ENCODE measurements around the gene SOX6. TPM values are rescaled to one million over a fixed set of nuclear protein-coding genes. Genes with fewer than 3 reads are reported as not detected.
A peak's percentile ranks its signal among the peaks of the same experiment; 100 is the strongest.
"Not testable (repeated sequence)": the region's sequence is repeated elsewhere in the genome, so short reads cannot be mapped to it uniquely, and the experiment has no call there.

The SOX6 gene
- total and polyA plus RNA-seq, 2 donors: 1.6 to 12.8 TPM

- 95% methylated on average over 1 of the region's 1 CpG for WGBS
- H3K4me3 ChIP-seq (ENCODE audit: low read depth, low read length): no peak overlapping the region
- DNase-seq (ENCODE audit: extremely low spot score): no peak
- H3K36me3 ChIP-seq (ENCODE audit: insufficient read depth): no peaks in the 10 kb centered on the region
- H3K4me1 ChIP-seq (ENCODE audit: insufficient read depth): no peaks in the 10 kb centered on the region
- no peak overlapping the region for H3K27ac ChIP-seq (ENCODE audit: low read depth)
Observed at GRCh38 chr11:16040151-16040550, 316.2 kb downstream of the SOX6 start.

GRCh38 chr11:16037179-16037578 lies 319.2 kb downstream of the SOX6 start:
- no peak for DNase-seq (ENCODE audit: extremely low spot score)
- peaks cover 2% of the 10 kb centered on the region for H3K4me1 ChIP-seq (ENCODE audit: insufficient read depth)
- no peak overlapping the region for H3K4me3 ChIP-seq (ENCODE audit: low read depth, low read length)
- no peak overlapping the region for H3K27ac ChIP-seq (ENCODE audit: low read depth)
- no peaks in the 10 kb centered on the region for H3K36me3 ChIP-seq (ENCODE audit: insufficient read depth)

GRCh38 chr11:16036218-16036617 lies 320.1 kb downstream of the SOX6 start:
- 93% methylated on average over 6 of the region's 6 CpGs for WGBS
- DNase-seq (ENCODE audit: extremely low spot score): no peak

DNA sequence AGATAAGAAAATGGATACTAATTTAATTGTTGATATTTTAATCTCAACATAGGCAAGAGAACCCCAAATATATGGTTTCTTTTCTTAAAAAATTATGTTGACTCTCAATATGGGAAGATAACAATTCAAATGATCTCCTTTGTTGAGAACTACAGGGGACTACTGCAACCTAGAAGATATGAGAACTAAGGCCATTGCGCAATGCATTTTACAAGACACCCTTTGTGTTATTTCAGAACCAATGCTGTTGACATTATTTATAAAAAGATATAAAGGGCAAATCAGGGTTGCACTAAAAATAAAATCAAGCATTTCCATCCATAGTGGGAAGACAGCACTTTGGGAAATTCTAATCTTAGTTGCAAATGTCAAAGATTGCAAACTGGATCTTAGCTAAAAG lies 322.3 kb downstream of the SOX6 start:
- 85% methylated on average over 1 of the region's 1 CpG for WGBS
- peaks cover 2% of the 10 kb centered on the region for H3K4me1 ChIP-seq (ENCODE audit: insufficient read depth)
- no peak overlapping the region for H3K27ac ChIP-seq (ENCODE audit: low read depth)
- no peak overlapping the region for H3K4me3 ChIP-seq (ENCODE audit: low read depth, low read length)
- no peaks in the 10 kb centered on the region for H3K36me3 ChIP-seq (ENCODE audit: insufficient read depth)
- no peak for DNase-seq (ENCODE audit: extremely low spot score)

More at GRCh38 chr11:16036218-16036617, 320.1 kb downstream of the SOX6 start:
- no peak overlapping the region for H3K4me3 ChIP-seq (ENCODE audit: low read depth, low read length)
- H3K36me3 ChIP-seq (ENCODE audit: insufficient read depth): no peaks in the 10 kb centered on the region
- no peak overlapping the region for H3K27ac ChIP-seq (ENCODE audit: low read depth)
- peaks cover 2% of the 10 kb centered on the region for H3K4me1 ChIP-seq (ENCODE audit: insufficient read depth)

DNA sequence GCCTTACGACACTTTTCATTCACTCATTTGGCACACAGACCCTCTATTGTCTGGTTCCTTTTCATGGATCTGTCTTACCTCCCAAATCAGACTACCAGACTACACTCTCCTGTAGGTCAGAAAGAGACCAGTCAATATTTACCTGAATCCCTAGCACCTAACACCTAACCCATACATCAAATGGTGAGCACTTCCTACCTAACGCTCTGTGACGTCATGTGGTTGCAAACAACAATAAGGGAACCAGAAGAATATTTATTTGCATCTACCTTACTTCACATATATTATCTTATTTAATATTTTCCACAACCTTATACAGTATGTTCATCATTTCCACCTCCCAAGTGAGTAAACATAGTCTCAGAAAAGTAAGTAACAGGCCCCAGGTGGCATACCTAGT lies 323.4 kb downstream of the SOX6 start:
- Histone ChIP-seq H3K36me3 (ENCODE audit: insufficient read depth) (no peaks in the 10 kb centered on the region), H3K4me3 (ENCODE audit: low read depth, low read length) (no peak overlapping the region), H3K27ac (ENCODE audit: low read depth) (no peak overlapping the region), H3K4me1 (ENCODE audit: insufficient read depth) (peaks cover 2% of the 10 kb centered on the region)
- DNase-seq (ENCODE audit: extremely low spot score): no peak
- 80% methylated on average over 3 of the region's 3 CpGs for WGBS

DNA sequence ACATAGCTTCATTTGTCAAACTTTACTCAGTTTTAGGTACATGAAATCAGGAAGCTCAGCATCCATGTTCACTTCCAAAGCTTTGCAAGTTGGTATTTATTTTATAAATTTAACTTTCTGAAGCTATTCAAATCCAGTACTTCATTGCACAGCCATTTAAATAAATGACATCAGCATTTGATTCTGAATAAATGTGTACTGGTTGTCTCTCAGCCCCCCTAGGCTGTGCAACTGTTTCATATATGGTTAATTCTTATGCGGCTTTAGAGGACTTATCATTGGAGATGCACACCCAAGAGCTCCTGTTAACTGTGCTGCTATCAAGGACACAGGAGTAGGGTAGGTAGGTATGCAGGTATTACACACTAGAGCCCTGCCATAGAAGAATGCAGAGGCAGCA lies 325.1 kb downstream of the SOX6 start:
- Histone ChIP-seq H3K4me3 (ENCODE audit: low read depth, low read length) (no peak overlapping the region), H3K4me1 (ENCODE audit: insufficient read depth) (peaks cover 2% of the 10 kb centered on the region), H3K36me3 (ENCODE audit: insufficient read depth) (no peaks in the 10 kb centered on the region), H3K27ac (ENCODE audit: low read depth) (no peak overlapping the region)
- 99% methylated on average over 1 of the region's 1 CpG for WGBS
- no peak for DNase-seq (ENCODE audit: extremely low spot score)

DNA sequence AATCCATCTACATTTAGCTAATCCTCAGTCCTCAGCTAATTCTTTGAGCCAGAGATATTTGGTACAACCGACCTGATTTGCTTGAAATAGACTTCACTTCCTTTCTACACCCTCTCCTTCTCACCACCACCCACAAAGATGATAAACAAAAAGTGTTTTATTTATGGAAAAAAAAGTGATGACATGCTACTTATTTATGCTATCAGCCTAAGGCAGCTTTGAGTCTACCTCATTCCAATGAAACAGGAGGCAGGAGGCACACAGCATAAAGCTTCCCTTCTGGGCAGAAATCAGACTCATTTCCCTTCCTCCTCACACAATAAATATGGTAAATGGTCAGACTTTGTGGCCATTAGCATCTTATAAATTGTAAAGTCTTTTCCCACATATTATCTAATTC lies 325.7 kb downstream of the SOX6 start:
- WGBS: 40% methylated on average over 1 of the region's 1 CpG
- DNase-seq (ENCODE audit: extremely low spot score): no peak
- H3K36me3 ChIP-seq (ENCODE audit: insufficient read depth): no peaks in the 10 kb centered on the region
- no peak overlapping the region for H3K27ac ChIP-seq (ENCODE audit: low read depth)
- H3K4me1 ChIP-seq (ENCODE audit: insufficient read depth): peaks cover 2% of the 10 kb centered on the region
- H3K4me3 ChIP-seq (ENCODE audit: low read depth, low read length): no peak overlapping the region

DNA sequence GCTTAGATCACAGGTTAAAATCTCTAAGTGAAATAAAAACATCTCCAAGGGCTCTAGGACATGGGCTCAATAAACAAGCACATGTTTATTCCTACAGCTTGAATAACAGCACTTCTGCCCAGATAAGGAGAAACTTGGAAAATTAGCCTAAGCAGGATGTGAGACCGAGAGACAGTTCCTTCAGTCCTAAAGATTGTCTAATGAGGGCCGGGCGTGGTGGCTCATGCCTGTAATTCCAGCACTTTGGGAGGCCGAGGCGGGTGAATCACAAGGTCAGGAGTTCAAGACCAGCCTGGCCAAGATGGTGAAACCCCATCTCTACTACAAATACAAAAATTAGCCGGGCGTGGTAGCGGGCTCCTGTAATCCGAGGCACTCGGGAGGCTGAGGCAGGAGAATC lies 327.2 kb downstream of the SOX6 start:
- H3K36me3 ChIP-seq (ENCODE audit: insufficient read depth): not testable (repeated sequence)
- 82% methylated on average over 10 of the region's 10 CpGs for WGBS

GRCh38 chr11:16028419-16028818 lies 327.9 kb downstream of the SOX6 start:
- H3K4me3 ChIP-seq (ENCODE audit: low read depth, low read length): no peak overlapping the region
- no peak overlapping the region for H3K27ac ChIP-seq (ENCODE audit: low read depth)
- DNase-seq (ENCODE audit: extremely low spot score): no peak
- H3K4me1 ChIP-seq (ENCODE audit: insufficient read depth): no peaks in the 10 kb centered on the region
- H3K36me3 ChIP-seq (ENCODE audit: insufficient read depth): no peaks in the 10 kb centered on the region
- WGBS: 92% methylated on average over 6 of the region's 6 CpGs

More for the DNA sequence above, 327.2 kb downstream of the SOX6 start:
- H3K4me1 ChIP-seq (ENCODE audit: insufficient read depth); H3K4me3 ChIP-seq (ENCODE audit: low read depth, low read length); DNase-seq (ENCODE audit: extremely low spot score): not testable (repeated sequence)
- H3K27ac ChIP-seq (ENCODE audit: low read depth): peak overlapping the region; percentile 38

DNA sequence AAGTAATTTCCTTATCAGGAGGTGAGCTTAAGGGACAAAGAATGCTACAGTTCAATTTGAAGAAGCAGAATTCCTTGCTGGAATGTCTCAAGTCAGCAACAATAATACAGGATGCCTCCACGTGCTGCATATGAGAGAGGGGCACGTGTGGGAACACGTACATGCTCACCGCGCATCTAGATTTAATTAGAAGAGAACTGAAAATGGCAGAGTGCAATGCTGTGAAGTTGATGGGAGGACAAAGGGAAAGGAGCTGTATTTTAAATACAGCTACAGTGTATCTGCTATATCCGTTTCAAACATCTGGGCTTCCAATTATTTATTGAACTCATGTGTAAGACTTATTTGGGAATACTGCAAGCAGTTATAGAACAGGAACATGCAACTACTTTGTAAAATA lies 328.7 kb downstream of the SOX6 start:
- 68% methylated on average over 6 of the region's 6 CpGs for WGBS
- Histone ChIP-seq H3K36me3 (ENCODE audit: insufficient read depth) (no peaks in the 10 kb centered on the region), H3K27ac (ENCODE audit: low read depth) (no peak overlapping the region), H3K4me3 (ENCODE audit: low read depth, low read length) (no peak overlapping the region), H3K4me1 (ENCODE audit: insufficient read depth) (no peaks in the 10 kb centered on the region)
- no peak for DNase-seq (ENCODE audit: extremely low spot score)

DNA sequence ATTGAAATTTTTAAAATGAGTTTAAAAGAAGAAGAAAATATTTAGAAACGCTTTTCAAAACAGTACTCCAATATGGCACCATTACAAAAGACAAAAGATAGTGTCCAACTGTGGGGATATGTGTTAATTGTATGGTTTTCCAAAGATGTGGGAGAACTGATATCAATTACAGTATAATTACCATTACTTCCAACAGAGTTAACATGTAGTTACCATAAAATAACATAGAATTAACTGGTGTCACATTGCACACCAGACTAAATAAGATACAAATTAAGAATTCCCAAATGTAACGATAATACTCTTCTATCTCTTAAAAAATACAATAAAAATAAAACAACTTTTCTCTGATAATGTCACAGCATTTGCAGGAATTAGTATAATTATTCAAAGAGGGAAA lies 329.5 kb downstream of the SOX6 start:
- DNase-seq (ENCODE audit: extremely low spot score): no peak
- no peak overlapping the region for H3K4me3 ChIP-seq (ENCODE audit: low read depth, low read length)
- H3K36me3 ChIP-seq (ENCODE audit: insufficient read depth): no peaks in the 10 kb centered on the region
- no peak overlapping the region for H3K27ac ChIP-seq (ENCODE audit: low read depth)
- WGBS: 97% methylated on average over 2 of the region's 2 CpGs
- H3K4me1 ChIP-seq (ENCODE audit: insufficient read depth): no peaks in the 10 kb centered on the region

- Histone ChIP-seq H3K4me3 (ENCODE audit: low read depth, low read length) (no peak overlapping the region), H3K4me1 (ENCODE audit: insufficient read depth) (no peaks in the 10 kb centered on the region), H3K27ac (ENCODE audit: low read depth) (no peak overlapping the region), H3K36me3 (ENCODE audit: insufficient read depth) (no peaks in the 10 kb centered on the region)
- DNase-seq (ENCODE audit: extremely low spot score): no peak
- WGBS: 84% methylated on average over 4 of the region's 4 CpGs
Observed at GRCh38 chr11:16018931-16019330, 337.4 kb downstream of the SOX6 start.

DNA sequence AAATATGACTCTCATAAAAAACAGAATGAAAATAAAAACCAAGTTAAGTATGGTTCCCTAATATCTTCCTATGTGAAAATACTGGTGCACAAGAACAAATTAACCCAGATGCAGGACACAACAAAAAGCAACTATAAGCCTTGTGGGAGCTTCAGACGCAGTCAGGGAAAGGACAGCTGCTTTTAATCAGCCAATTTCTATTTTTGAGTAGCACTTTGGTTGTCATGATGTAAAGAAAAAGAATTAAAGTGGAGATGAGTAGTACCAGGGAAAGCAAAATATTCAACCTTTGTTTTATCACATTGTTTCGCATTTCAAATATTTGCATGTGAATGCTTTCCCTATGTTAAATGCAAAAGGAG lies 339.9 kb downstream of the SOX6 start:
- Histone ChIP-seq H3K4me1 (ENCODE audit: insufficient read depth) (peaks cover 2% of the 10 kb centered on the region), H3K36me3 (ENCODE audit: insufficient read depth) (no peaks in the 10 kb centered on the region), H3K27ac (ENCODE audit: low read depth) (no peak overlapping the region), H3K4me3 (ENCODE audit: low read depth, low read length) (no peak overlapping the region)
- WGBS: 94% methylated on average over 2 of the region's 2 CpGs
- no peak for DNase-seq (ENCODE audit: extremely low spot score)

DNA sequence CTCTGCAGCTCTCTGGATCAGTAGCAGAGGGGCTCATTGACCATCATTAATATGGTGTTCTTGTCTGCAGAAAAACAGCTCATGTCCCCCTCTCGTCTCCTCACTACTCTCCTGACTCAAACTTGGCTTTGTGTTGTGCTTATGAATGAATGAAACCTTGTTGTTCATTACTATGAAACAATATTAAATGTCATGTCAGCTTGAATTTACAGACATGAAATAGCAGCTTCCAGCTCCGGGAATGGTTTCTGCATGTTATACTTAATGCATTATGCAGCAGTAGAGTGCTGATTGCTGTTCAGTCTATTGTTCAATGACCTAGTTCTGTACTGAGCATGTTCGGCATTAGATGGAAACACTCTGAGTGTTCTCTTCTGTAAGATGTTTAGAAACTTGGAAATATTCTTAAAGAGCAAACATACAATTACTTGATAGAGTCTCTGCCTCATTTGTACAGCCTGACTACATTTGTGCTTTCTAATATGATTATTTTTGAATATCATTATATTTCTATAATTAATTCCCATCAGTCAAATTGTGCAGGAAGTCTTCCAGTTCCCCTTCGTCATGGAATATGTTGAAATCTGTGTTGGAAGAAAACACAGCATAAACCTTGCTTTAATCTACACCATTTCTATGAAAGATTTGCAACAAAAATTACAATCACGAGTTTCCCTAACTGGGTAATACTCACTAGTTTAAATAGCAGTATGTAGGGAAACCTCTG lies 340.4 kb downstream of the SOX6 start:
- Histone ChIP-seq H3K4me3 (ENCODE audit: low read depth, low read length) (no peak overlapping the region), H3K36me3 (ENCODE audit: insufficient read depth) (no peaks in the 10 kb centered on the region), H3K27ac (ENCODE audit: low read depth) (no peak overlapping the region), H3K4me1 (ENCODE audit: insufficient read depth) (peaks cover 2% of the 10 kb centered on the region)
- DNase-seq (ENCODE audit: extremely low spot score): no peak
- WGBS: 84% methylated on average over 5 of the region's 5 CpGs

Data from urinary bladder (tissue), 4 donors.